ENCODE measurements around the gene NIPAL3.

DNA sequence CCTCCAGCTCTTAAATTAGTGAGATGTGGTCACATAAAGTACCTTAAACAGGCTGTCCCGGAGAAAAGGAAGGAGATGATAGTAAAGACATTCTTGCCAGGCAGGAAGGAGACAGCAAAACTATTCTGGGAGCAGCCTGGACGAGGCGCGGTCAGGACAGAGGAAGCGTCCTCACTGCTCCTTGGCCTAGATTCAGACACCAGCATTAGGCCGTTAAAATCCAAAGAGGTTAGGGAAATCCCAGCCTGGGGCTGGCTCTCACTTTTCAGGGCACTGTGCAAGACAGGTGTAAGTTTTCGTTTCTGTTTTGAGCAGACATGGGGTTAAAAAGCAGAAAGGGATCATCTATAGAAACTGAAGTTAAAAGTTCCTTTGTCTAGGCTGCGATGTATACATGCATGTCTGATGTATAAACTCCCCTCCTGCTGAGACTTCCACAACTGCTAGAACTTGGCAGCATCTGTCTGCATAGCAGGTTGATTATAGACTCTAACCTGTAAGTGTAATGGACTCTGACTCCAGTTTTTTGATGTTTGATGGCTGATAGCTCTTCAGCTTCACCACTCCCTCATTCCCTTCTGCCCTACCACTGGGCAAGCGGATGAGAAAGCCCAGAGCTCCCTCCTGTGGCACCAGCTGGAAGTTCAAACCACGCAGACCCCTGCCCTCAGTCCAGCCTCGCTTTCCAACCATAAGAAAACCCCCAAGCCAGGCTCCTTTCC lies 23.6 kb upstream of the NIPAL3 start:
- TF ChIP-seq, protein P1, sequence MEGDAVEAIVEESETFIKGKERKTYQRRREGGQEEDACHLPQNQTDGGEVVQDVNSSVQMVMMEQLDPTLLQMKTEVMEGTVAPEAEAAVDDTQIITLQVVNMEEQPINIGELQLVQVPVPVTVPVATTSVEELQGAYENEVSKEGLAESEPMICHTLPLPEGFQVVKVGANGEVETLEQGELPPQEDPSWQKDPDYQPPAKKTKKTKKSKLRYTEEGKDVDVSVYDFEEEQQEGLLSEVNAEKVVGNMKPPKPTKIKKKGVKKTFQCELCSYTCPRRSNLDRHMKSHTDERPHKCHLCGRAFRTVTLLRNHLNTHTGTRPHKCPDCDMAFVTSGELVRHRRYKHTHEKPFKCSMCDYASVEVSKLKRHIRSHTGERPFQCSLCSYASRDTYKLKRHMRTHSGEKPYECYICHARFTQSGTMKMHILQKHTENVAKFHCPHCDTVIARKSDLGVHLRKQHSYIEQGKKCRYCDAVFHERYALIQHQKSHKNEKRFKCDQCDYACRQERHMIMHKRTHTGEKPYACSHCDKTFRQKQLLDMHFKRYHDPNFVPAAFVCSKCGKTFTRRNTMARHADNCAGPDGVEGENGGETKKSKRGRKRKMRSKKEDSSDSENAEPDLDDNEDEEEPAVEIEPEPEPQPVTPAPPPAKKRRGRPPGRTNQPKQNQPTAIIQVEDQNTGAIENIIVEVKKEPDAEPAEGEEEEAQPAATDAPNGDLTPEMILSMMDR (IDR thresholded peaks at IDR 0.05), result peak; percentile 80 to 81 (median 81)
- TF ChIP-seq POLR2A (IDR thresholded peaks at IDR 0.05; ENCODE audit: low read depth) (no peak), EP300 (IDR thresholded peaks at IDR 0.05) (no peak)

All from esophagus muscularis mucosa (tissue), 4 donors.